Measurements from ENCODE around the gene TANGO6.

- TF ChIP-seq POLR2A (IDR thresholded peaks at IDR 0.05; ENCODE audit: low read depth, low read length) (no peak), POLR2AphosphoS5 (IDR thresholded peaks at IDR 0.05; ENCODE audit: low read depth, low read length) (no peak), TAF1 (IDR thresholded peaks at IDR 0.05; ENCODE audit: borderline replicate concordance, low read depth, low read length) (no peak)
Measured at GRCh38 chr16:68948230-68948910, 105.0 kb downstream of the TANGO6 start.

Measured in GM12892 (cell line).